ENCODE results near the gene SLC22A17.

SLC22A17 gene

DNA sequence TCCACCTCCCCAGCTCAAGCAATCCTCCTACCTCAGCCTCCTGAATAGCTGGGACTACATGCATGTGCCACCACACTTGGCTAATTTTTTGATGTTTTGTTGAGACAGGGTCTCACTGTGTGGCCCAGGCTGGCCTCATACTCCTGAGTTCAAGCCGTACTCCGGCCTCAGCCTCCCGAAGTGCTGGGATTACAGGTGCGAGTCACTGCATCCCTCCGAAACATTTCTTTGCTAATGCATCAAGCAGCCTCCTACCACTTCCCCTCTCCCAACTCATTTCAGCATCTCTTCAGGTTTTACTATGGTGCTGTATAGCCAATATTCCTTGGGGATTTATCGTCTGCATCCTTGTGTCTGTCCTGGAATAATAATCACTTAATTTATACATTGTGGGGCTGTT, 2.3 kb upstream of the SLC22A17 start:
- Histone ChIP-seq H3K23ac (ENCODE audit: low read length in 2 of 2) (no peak overlapping the region), H3K4me3 (ENCODE audit: insufficient read depth in 1 of 2, low read depth in 1 of 2, low read length in 2 of 2) (no peak overlapping the region), H3K36me3 (ENCODE audit: control insufficient read depth in 1 of 2, insufficient read depth in 2 of 2, low read depth in 1 of 2, low read length in 2 of 2) (peaks cover 12 to 29% of the 10 kb centered on the region in 2 experiments), H4K8ac (ENCODE audit: low read length) (no peak overlapping the region), H2AK5ac (ENCODE audit: low read length, severe bottlenecking) (no peak overlapping the region), H3K9me3 (ENCODE audit: control insufficient read depth, low read length) (no peaks in the 10 kb centered on the region), H2BK120ac (ENCODE audit: low read depth, low read length) (no peak overlapping the region), H2BK5ac (ENCODE audit: low read depth, low read length, poor library complexity, severe bottlenecking) (no peak overlapping the region), H3K18ac (ENCODE audit: low read depth in 1 of 2, low read length in 2 of 2) (no peak overlapping the region), H2BK15ac (ENCODE audit: low read depth, poor library complexity, severe bottlenecking) (no peak overlapping the region), H3K27ac (ENCODE audit: low read length, poor library complexity, severe bottlenecking) (no peak overlapping the region), H3K4ac (ENCODE audit: low read depth in 1 of 2, low read length in 2 of 2) (no peak overlapping the region), H3K14ac (ENCODE audit: low read length in 2 of 2) (no peak overlapping the region), H4K91ac (ENCODE audit: low read length) (no peak overlapping the region), H3K9ac (ENCODE audit: low read length) (no peak overlapping the region), H3K27me3 (ENCODE audit: control insufficient read depth in 1 of 2, insufficient read depth in 1 of 2, low read length in 2 of 2) (peaks cover 0 to 10% of the 10 kb centered on the region in 2 experiments), H3K4me2 (ENCODE audit: low read length, poor library complexity, severe bottlenecking) (no peak overlapping the region), H2BK12ac (ENCODE audit: low read length in 2 of 2) (no peak overlapping the region), H2AFZ (ENCODE audit: low read depth, low read length) (no peak overlapping the region), H3K79me1 (replicated peaks; ENCODE audit: low read length, poor library complexity, severe bottlenecking) (peaks cover 15% of the 10 kb centered on the region), H3K4me1 (ENCODE audit: control insufficient read depth, insufficient read depth, low read depth, low read length) (peaks cover 9% of the 10 kb centered on the region)
- DNase-seq: no peak
- WGBS: 95% methylated on average over 2 of the region's 6 CpGs

DNA sequence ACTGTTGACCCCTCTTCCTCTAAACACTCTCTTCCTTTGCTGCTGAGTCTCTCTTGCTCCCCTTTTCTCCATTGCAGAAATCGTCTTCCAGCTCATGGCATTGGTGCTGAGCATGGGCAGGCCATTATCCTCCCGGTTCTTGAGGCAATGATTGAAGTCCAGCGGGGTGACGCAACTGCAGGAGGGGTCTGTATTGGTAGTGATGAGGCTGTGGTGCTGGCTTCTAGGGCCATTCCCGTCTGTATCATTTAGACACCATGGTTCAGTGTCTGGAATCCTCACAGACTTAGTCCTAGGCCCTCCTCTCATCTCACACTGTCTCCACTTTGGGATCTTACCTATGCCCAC, 720 bp upstream of the SLC22A17 start:
- DNase-seq: no peak
- no peak overlapping the region for H3K23ac ChIP-seq (ENCODE audit: low read length in 2 of 2)
- H3K4me1 ChIP-seq (ENCODE audit: control insufficient read depth, insufficient read depth, low read depth, low read length): peaks cover 9% of the 10 kb centered on the region
- no peak overlapping the region for H2BK120ac ChIP-seq (ENCODE audit: low read depth, low read length)
- no peak overlapping the region for H3K4me2 ChIP-seq (ENCODE audit: low read length, poor library complexity, severe bottlenecking)
- H2BK12ac ChIP-seq (ENCODE audit: low read length in 2 of 2): no peak overlapping the region
- H4K8ac ChIP-seq (ENCODE audit: low read length): peak overlapping the region; percentile 70
- H3K9ac ChIP-seq (ENCODE audit: low read length): no peak overlapping the region
- peaks cover 0 to 10% of the 10 kb centered on the region in 2 experiments for H3K27me3 ChIP-seq (ENCODE audit: control insufficient read depth in 1 of 2, insufficient read depth in 1 of 2, low read length in 2 of 2)
- H3K4me3 ChIP-seq (ENCODE audit: insufficient read depth in 1 of 2, low read depth in 1 of 2, low read length in 2 of 2): no peak overlapping the region
- H3K36me3 ChIP-seq (ENCODE audit: control insufficient read depth in 1 of 2, insufficient read depth in 2 of 2, low read depth in 1 of 2, low read length in 2 of 2): peaks cover 12 to 23% of the 10 kb centered on the region in 2 experiments
- H2AFZ ChIP-seq (ENCODE audit: low read depth, low read length): no peak overlapping the region
- peaks cover 5% of the 10 kb centered on the region for H3K79me1 ChIP-seq (replicated peaks; ENCODE audit: low read length, poor library complexity, severe bottlenecking)
- no peak overlapping the region for H3K27ac ChIP-seq (ENCODE audit: low read length, poor library complexity, severe bottlenecking)
- no peak overlapping the region for H4K91ac ChIP-seq (ENCODE audit: low read length)
- H3K4ac ChIP-seq (ENCODE audit: low read depth in 1 of 2, low read length in 2 of 2): no peak overlapping the region
- no peak overlapping the region for H2BK5ac ChIP-seq (ENCODE audit: low read depth, low read length, poor library complexity, severe bottlenecking)
- no peak overlapping the region for H3K14ac ChIP-seq (ENCODE audit: low read length in 2 of 2)
- peak overlapping the region; percentile 44 for H2BK15ac ChIP-seq (ENCODE audit: low read depth, poor library complexity, severe bottlenecking)
- H2AK5ac ChIP-seq (ENCODE audit: low read length, severe bottlenecking): no peak overlapping the region
- H3K18ac ChIP-seq (ENCODE audit: low read depth in 1 of 2, low read length in 2 of 2): no peak overlapping the region
- 86% methylated on average over 2 of the region's 5 CpGs for WGBS
- H3K9me3 ChIP-seq (ENCODE audit: control insufficient read depth, low read length): no peaks in the 10 kb centered on the region

DNA sequence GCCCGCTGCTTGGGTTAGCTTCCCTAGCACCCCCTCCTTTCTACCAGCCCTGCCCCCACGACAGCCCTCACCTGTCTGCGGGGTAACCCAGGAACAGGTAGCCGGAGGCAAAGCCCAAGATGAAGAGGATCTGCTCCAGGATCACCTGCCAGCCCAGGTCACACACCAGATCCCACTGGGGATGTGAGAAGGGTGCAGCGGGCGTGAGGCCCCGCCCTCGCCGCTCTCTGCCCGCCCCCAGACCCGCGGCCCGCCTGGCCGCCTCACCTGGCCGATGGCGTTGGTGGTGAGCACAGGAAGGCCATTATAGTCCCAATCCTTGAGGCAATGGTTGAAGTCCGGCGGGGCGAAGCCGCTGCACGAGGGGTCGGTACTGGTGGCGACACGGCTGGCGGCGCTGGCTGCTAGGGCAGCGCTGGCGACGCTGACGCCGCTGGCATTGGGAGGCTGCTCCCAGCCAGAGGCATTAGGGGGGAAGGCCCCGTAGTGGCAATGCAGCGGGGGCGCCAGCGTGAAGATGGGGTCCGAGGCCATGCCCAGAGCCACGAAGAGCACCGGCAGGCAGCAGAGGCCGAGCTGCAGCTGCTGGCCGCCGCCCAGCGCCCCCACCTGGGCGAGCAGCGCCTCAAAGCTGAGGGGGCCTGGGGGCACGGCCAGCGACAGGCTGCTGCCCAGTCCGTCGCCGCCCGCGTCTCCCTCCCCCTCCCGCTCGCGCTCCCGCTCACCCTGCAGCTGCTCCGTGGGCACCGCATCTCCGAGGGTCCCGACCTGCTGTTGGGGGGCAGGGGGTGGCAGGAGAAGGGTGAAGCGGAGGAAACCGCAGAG, 794 bp downstream of the SLC22A17 start:
- H3K36me3 ChIP-seq (ENCODE audit: control insufficient read depth in 1 of 2, insufficient read depth in 2 of 2, low read depth in 1 of 2, low read length in 2 of 2): peaks cover 10 to 31% of the 10 kb centered on the region in 2 experiments
- peak overlapping the region; percentile 58 to 67 for H3K18ac ChIP-seq (ENCODE audit: low read depth in 1 of 2, low read length in 2 of 2)
- no peaks in the 10 kb centered on the region for H3K9me3 ChIP-seq (ENCODE audit: control insufficient read depth, low read length)
- no peak for DNase-seq
- peak overlapping the region; percentile 29 to 54 for H3K4ac ChIP-seq (ENCODE audit: low read depth in 1 of 2, low read length in 2 of 2)
- peaks cover 5% of the 10 kb centered on the region for H3K79me1 ChIP-seq (replicated peaks; ENCODE audit: low read length, poor library complexity, severe bottlenecking)
- H2BK5ac ChIP-seq (ENCODE audit: low read depth, low read length, poor library complexity, severe bottlenecking): no peak overlapping the region
- peak overlapping the region; percentile 96 for H3K4me2 ChIP-seq (ENCODE audit: low read length, poor library complexity, severe bottlenecking)
- peaks cover 9% of the 10 kb centered on the region for H3K4me1 ChIP-seq (ENCODE audit: control insufficient read depth, insufficient read depth, low read depth, low read length)
- peak overlapping the region; percentile 71 for H3K9ac ChIP-seq (ENCODE audit: low read length)
- H3K14ac ChIP-seq (ENCODE audit: low read length in 2 of 2): peak overlapping the region in 1 of 2 experiments; percentile 35
- H3K23ac ChIP-seq (ENCODE audit: low read length in 2 of 2): peak overlapping the region in 1 of 2 experiments; percentile 78
- peak overlapping the region; percentile 57 for H4K91ac ChIP-seq (ENCODE audit: low read length)
- no peak overlapping the region for H2AK5ac ChIP-seq (ENCODE audit: low read length, severe bottlenecking)
- H2BK120ac ChIP-seq (ENCODE audit: low read depth, low read length): no peak overlapping the region
- H3K4me3 ChIP-seq (ENCODE audit: insufficient read depth in 1 of 2, low read depth in 1 of 2, low read length in 2 of 2): peak overlapping the region; percentile 81 to 84
- peak overlapping the region in 1 of 2 experiments; percentile 21 for H2BK12ac ChIP-seq (ENCODE audit: low read length in 2 of 2)
- H2BK15ac ChIP-seq (ENCODE audit: low read depth, poor library complexity, severe bottlenecking): no peak overlapping the region
- peaks cover 0 to 10% of the 10 kb centered on the region in 2 experiments for H3K27me3 ChIP-seq (ENCODE audit: control insufficient read depth in 1 of 2, insufficient read depth in 1 of 2, low read length in 2 of 2)
- H4K8ac ChIP-seq (ENCODE audit: low read length): peak overlapping the region; percentile 53
- no peak overlapping the region for H3K27ac ChIP-seq (ENCODE audit: low read length, poor library complexity, severe bottlenecking)
- H2AFZ ChIP-seq (ENCODE audit: low read depth, low read length): peak overlapping the region; percentile 72
- 10% methylated on average over 56 of the region's 61 CpGs for WGBS

DNA sequence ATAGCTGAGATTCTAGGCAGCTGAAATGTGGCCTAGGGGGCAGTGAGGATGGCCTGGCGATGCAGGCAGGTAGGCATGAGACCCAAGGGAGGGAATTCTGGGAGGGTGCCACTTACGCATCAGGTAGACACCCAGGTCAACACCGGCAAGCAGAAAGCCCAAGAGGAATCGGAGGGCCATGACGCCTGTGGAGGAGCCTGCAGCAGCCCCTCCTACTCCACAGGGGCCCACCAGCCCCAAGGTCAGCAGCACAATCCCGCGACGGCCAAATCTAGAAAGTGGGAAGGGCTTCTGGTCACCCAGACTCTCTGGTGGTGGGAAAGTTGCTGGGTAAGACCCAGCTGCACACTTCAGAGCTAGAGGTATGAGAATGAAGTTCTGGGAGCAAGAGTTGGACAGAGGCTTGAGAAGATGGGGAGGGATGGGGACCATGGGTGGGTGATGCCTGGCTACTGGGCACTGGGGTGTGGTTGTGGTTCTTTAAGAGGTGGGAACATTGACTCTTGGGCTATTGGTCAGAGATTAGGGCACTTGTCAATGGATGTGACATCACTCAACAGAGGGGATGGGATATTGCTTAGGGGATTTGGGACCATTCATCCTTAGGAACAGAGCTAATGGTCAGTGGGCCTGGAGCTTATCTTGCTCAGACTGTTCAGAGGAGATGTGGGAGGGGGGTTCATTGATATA, 3.4 kb downstream of the SLC22A17 start:
- H4K91ac ChIP-seq (ENCODE audit: low read length): no peak overlapping the region
- peaks cover 0 to 32% of the 10 kb centered on the region in 2 experiments for H3K36me3 ChIP-seq (ENCODE audit: control insufficient read depth in 1 of 2, insufficient read depth in 2 of 2, low read depth in 1 of 2, low read length in 2 of 2)
- H3K4me3 ChIP-seq (ENCODE audit: insufficient read depth in 1 of 2, low read depth in 1 of 2, low read length in 2 of 2): no peak overlapping the region
- H2BK15ac ChIP-seq (ENCODE audit: low read depth, poor library complexity, severe bottlenecking): no peak overlapping the region
- H4K8ac ChIP-seq (ENCODE audit: low read length): no peak overlapping the region
- no peak overlapping the region for H3K9ac ChIP-seq (ENCODE audit: low read length)
- no peak for DNase-seq
- no peak overlapping the region for H3K18ac ChIP-seq (ENCODE audit: low read depth in 1 of 2, low read length in 2 of 2)
- no peak overlapping the region for H2AFZ ChIP-seq (ENCODE audit: low read depth, low read length)
- peaks cover 5% of the 10 kb centered on the region for H3K79me1 ChIP-seq (replicated peaks; ENCODE audit: low read length, poor library complexity, severe bottlenecking)
- no peak overlapping the region for H3K27ac ChIP-seq (ENCODE audit: low read length, poor library complexity, severe bottlenecking)
- H3K4ac ChIP-seq (ENCODE audit: low read depth in 1 of 2, low read length in 2 of 2): no peak overlapping the region
- H3K23ac ChIP-seq (ENCODE audit: low read length in 2 of 2): no peak overlapping the region
- H3K9me3 ChIP-seq (ENCODE audit: control insufficient read depth, low read length): no peaks in the 10 kb centered on the region
- peaks cover 0 to 10% of the 10 kb centered on the region in 2 experiments for H3K27me3 ChIP-seq (ENCODE audit: control insufficient read depth in 1 of 2, insufficient read depth in 1 of 2, low read length in 2 of 2)
- H3K4me1 ChIP-seq (ENCODE audit: control insufficient read depth, insufficient read depth, low read depth, low read length): peaks cover 9% of the 10 kb centered on the region
- no peak overlapping the region for H2BK12ac ChIP-seq (ENCODE audit: low read length in 2 of 2)
- no peak overlapping the region for H2AK5ac ChIP-seq (ENCODE audit: low read length, severe bottlenecking)
- no peak overlapping the region for H3K14ac ChIP-seq (ENCODE audit: low read length in 2 of 2)
- H2BK120ac ChIP-seq (ENCODE audit: low read depth, low read length): no peak overlapping the region
- H2BK5ac ChIP-seq (ENCODE audit: low read depth, low read length, poor library complexity, severe bottlenecking): no peak overlapping the region
- no peak overlapping the region for H3K4me2 ChIP-seq (ENCODE audit: low read length, poor library complexity, severe bottlenecking)
- WGBS: 83% methylated on average over 5 of the region's 8 CpGs

Measured in mesenchymal stem cell (in vitro differentiated cells and primary cell).